GM21529 (cell line): Measurements from ENCODE around the gene SETD5.

Experiments used
- ATAC-seq: cut with Tn5 transposase; IDR thresholded peaks from one replicate; pipeline ENCODE4 v1.9.1; 2021; ENCODE audit not compliant: unreplicated experiment

Gene SETD5

DNA sequence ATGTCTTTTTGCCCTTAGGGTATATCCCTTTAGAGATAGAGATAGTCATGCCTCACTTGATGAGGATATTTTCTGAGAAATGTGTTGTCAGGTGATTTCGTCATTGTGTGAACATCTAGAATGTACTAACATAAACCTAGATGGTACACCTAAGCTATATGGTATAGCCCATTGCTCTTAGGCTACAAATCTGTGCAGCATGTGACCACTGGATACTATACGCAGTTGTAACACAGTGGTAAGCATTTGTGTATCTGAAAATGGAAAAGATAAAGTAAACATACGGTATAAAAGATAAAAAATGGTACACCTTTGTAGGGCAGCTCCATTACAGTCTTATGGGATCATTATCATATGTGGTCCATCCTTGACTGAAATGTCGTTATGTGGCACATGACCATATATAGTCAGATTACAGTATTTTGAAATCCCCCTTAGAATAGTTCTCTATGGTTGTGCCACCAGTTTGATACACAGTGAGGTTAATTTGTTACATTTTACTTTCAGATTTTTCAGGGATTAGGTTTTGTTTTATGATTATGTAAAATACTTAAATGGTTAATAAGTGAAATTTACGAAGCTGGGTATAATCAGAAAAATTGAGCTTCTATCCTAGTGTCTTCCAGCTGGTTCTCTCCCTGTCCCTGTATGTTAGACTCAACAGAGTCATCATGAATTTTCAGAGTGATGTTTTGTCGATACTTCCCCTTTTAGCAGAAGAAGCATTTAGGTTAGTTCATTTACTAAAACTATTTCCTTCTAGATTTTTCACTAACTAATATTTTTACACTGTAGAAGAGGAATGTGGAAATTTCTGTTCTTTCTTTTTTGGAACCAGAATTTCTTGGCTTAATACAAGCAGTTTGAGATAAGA is 12.8 kb downstream of the SETD5 start:
- ATAC-seq: no peak

GRCh38 chr3:9411302-9411701 is 13.9 kb downstream of the SETD5 start:
- no peak for ATAC-seq

- ATAC-seq: no peak
Measured at GRCh38 chr3:9412293-9412692, 14.9 kb downstream of the SETD5 start.

DNA sequence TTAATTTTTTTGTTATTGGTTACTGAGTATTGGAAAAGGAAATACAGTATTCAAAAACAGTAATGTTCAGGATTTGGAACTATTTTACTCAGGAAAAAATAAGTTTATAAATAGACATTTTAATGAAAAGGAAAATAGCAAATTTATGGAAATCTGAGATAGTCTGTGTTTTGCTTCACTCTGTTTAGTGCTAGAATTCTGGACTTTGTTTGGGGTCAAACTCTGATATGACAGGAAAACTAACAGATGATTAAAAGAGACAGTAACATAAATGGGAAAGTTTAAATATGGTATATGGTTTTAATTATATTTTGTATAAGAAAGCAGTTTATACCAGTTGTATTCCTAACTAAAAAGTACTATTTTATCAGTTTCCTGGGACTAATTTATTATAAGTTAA is 17.4 kb downstream of the SETD5 start:
- ATAC-seq: no peak

- no peak for ATAC-seq
Measured at GRCh38 chr3:9415485-9416138, 18.2 kb downstream of the SETD5 start.

GRCh38 chr3:9416139-9416780 is 18.8 kb downstream of the SETD5 start:
- no peak for ATAC-seq

- ATAC-seq: no peak
Measured at GRCh38 chr3:9420850-9421549, 23.6 kb downstream of the SETD5 start.

DNA sequence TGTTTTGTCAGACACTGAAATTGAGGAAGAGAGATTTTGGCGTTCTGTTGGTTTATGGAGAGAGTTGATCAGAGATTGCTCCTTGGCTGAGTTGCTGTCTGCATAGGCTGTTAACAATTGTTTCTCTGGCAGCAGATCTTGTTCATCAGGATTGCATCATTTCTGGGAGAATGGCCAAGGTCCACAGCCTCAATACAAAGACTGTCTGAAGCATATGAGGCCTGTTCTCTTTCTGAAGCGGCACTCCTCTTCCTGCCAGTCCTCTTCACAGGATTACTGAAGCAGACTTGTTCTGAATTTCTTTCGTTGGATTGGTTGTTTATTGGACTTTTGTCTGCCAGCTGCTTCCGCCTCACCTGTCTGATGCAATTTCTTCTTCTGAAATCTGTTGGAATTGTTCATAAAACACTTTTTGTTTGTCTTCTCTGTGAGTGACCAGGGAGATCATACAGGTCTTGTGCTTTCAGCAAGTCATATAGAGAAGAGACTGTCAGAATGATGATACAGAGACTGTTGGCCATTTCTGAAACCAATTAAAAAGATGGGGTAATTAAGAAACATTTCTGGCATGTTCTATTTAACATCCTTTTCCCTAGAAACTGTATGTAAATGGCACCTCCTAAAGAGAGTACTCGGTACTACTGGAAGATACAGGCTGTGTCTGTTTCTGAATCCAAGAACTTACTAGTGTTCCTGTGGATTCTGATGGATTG is 25.5 kb downstream of the SETD5 start:
- ATAC-seq: no peak

DNA sequence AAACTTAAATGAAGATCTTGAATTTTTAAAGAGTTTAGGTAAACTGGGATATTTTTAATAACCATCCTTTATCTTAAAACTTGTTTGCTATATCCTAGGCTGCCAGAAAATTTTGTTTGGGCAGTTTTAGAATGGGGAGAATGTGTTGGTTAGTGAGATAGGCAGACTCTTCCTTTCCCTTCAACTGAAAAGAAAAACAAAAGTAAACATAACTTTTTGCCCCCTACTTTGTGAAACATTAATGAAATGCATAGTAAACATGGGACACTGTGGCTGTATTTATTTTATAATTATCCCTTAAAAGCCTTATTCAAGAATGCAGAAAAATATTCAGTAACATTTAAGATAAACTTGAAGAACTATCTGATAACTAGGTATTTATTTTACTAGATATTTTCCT is 31.0 kb downstream of the SETD5 start:
- ATAC-seq: no peak

DNA sequence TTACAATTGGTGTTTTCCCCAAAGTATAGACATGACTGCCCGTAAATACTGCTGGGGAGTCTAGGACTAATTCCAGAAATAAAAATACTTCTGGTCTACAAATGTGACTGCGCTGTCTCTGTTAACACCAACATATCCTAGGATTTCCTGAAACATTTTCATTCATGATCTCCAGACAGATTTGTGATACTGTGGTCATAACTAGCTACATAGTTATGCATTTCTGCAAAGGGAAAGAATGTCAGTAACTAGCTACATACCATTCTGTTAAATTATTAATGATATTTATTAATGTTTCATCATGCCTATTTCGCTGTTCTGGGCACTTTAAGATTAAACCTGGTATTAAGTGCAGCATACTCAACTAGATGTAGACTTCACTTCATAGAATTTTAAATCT is 33.3 kb downstream of the SETD5 start:
- no peak for ATAC-seq

DNA sequence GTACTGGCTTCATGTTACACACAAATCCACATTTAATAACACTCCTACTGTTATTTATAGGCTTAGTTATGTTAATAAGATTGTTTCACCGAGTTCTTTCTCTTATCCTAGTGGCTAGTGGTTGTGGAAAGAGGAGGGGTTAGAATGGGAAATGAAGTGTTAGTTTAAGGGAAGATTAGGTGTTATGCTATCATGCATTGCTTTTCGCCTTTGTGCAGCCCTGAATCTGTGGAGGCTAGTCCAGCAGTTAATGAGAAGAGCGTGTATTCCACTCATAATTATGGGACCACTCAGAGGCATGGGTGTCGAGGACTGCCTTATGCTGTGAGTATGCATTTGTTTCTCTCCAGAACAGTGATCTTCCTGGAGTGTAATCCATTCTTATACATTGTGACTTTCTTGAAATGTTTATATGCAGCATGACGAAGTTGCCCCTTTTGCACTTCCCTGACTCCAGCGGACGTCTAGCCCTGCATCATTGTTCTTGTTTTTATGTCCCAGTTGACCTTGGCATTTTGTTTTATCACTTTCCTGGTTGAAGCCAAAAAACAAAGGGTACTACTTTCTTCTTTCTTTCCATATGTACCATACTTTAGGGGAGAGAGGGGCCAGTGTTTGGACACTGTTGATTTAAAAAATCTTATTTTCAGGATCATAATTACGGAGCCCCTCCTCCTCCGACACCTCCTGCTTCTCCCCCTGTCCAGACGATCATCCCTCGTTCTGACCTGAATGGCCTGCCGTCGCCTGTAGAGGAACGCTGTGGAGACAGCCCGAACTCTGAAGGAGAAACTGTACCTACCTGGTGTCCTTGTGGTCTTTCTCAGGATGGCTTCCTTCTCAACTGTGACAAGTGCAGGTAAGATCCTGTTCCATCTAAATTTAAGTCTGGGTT is 36.5 kb downstream of the SETD5 start:
- ATAC-seq: no peak

DNA sequence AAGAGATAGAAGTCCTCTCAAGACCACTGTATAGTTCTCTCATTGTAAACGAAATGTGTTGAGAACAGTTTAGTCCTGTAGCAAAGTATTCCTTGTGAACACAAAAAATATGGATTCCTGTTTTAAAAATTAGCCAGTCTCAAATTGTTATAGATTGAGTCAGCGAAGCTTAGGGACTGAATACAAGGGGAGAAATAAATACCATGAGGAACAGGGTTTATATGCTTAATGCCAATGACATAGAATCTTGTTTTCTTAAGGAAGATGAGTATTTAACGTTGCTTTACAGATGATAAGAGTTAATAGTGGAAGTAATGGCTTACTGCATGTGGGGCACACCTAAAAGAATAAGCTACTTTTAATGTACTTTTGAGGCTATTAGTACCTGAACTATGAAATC is 37.9 kb downstream of the SETD5 start:
- no peak for ATAC-seq

DNA sequence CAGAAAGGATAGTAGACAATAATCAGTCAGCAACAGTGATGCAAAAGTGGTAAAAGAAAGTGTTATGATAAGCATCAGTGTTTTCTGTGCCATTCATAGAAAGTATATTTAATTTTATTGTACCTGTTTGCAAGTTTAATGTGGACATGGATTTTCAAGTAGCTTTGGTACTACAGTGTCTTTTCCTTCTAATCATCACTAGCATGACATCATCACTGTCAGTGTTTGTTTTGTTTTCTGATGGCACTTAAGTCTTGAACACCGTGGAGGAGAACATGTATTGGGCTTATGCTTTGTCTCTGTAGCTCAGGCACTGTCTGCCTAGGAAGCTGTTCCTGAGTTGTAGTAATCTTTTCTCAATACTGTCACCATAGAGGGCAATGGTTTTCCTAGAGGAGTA is 41.9 kb downstream of the SETD5 start:
- ATAC-seq: no peak

- no peak for ATAC-seq
Measured at GRCh38 chr3:9441501-9442221, 44.2 kb downstream of the SETD5 start.

- no peak for ATAC-seq
Measured at GRCh38 chr3:9448071-9448470, 50.7 kb downstream of the SETD5 start.

- ATAC-seq: no peak
Measured at GRCh38 chr3:9448643-9449042, 51.2 kb downstream of the SETD5 start.

DNA sequence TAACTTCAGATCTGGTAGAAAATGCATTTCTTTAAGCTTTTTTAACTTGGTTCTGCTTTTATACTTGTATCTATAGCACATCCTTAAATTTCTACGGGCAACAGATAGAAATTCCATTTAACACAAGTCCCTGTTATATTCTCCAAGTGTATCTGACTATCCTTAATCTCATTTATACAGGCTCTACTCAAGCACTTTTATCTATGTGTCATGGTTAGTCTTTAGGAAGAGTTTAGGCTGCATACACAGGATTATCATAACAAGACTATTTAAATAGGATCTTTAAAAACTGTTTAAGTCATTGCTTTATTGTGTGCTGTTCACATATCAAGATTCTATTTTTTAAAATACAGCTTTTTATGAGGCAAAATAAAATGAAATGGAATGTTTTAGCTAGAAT is 52.7 kb downstream of the SETD5 start:
- no peak for ATAC-seq

GRCh38 chr3:9450991-9451390 is 53.6 kb downstream of the SETD5 start:
- ATAC-seq: no peak

- ATAC-seq: no peak
Measured at GRCh38 chr3:9452417-9452816, 55.0 kb downstream of the SETD5 start.
